SK-N-SH treated with all-trans-retinoic acid at 6 μM for 48 hours (cell line): ENCODE measurements around the gene BMPR1B.

Experiments
- ATAC-seq: fragments of 200-7000 bp; cut with Tn5 transposase; 3 replicates; pipeline ENCODE4 v1.9.1; 2020; ENCODE audit warnings: mild to moderate bottlenecking, moderate library complexity
- ARNTL ChIP-seq: fragments of 450-650 bp; formaldehyde crosslinking; IDR thresholded peaks from 2 replicates; pipeline ENCODE4 v1.5.0; 2020; ENCODE audit warnings: low read depth, mild to moderate bottlenecking, moderate library complexity, borderline replicate concordance
- BACH2 ChIP-seq: fragments of 250-450 bp; sonication (Bioruptor Pico); IDR thresholded peaks from 2 replicates; pipeline ENCODE4 v1.9.0; 2021; ENCODE audit warnings: mild to moderate bottlenecking, borderline replicate concordance
- CSDC2 ChIP-seq: fragments of 250-450 bp; sonication (Bioruptor Pico); IDR thresholded peaks from 2 replicates; pipeline ENCODE4 v1.5.0; 2020; ENCODE audit warnings: mild to moderate bottlenecking, moderate library complexity
- ESRRG ChIP-seq: fragments of 250-450 bp; sonication (Bioruptor Pico); IDR thresholded peaks from 2 replicates; pipeline ENCODE4 v1.6.1; 2021; ENCODE audit warnings: mild to moderate bottlenecking
- GLIS3 ChIP-seq: fragments of 250-450 bp; sonication (Bioruptor Pico); IDR thresholded peaks from 2 replicates; pipeline ENCODE4 v1.5.0; 2020; ENCODE audit warnings: mild to moderate bottlenecking, moderate library complexity
- PPARA ChIP-seq: fragments of 250-450 bp; sonication (Bioruptor Pico); IDR thresholded peaks from 2 replicates; pipeline ENCODE4 v1.5.0; 2020; ENCODE audit warnings: mild to moderate bottlenecking, borderline replicate concordance
- RARB ChIP-seq: fragments of 250-450 bp; sonication (Bioruptor Pico); IDR thresholded peaks from 2 replicates; pipeline ENCODE4 v1.8.0; 2021; ENCODE audit warnings: mild to moderate bottlenecking, moderate library complexity
- TCF4 ChIP-seq: fragments of 250-450 bp; sonication (Bioruptor Pico); IDR thresholded peaks from 2 replicates; pipeline ENCODE4 v1.8.0; 2021; ENCODE audit warnings: mild to moderate bottlenecking, moderate library complexity, borderline replicate concordance
- TOX ChIP-seq: fragments of 250-450 bp; sonication (Bioruptor Pico); IDR thresholded peaks from 2 replicates; pipeline ENCODE4 v1.8.0; 2021; ENCODE audit warnings: mild to moderate bottlenecking, moderate library complexity, borderline replicate concordance
- ZC3H10 ChIP-seq: fragments of 250-450 bp; sonication (Bioruptor Pico); IDR thresholded peaks from 2 replicates; pipeline ENCODE4 v1.5.1; 2021; ENCODE audit warnings: mild to moderate bottlenecking, moderate library complexity
- ZFP3 ChIP-seq: fragments of 250-450 bp; sonication (Bioruptor Pico); IDR thresholded peaks from 2 replicates; pipeline ENCODE4 v1.5.0; 2020; ENCODE audit warnings: mild to moderate bottlenecking, moderate library complexity
- ZNF70 ChIP-seq: fragments of 450-650 bp; formaldehyde crosslinking; IDR thresholded peaks from 2 replicates; pipeline ENCODE4 v1.5.0; 2020; ENCODE audit warnings: mild to moderate bottlenecking, moderate library complexity
- ZNF8 ChIP-seq: fragments of 450-650 bp; formaldehyde crosslinking; IDR thresholded peaks from 2 replicates; pipeline ENCODE4 v1.5.0; 2020; ENCODE audit warnings: mild to moderate bottlenecking, moderate library complexity
- TF ChIP-seq, protein P1 (sequence below): fragments of 250-450 bp; sonication (Bioruptor Pico); IDR thresholded peaks from 2 replicates; pipeline ENCODE4 v1.8.0; 2020; ENCODE audit warnings: mild to moderate bottlenecking, moderate library complexity, borderline replicate concordance
- TF ChIP-seq, protein P2 (sequence below): fragments of 250-450 bp; sonication (Bioruptor Pico); IDR thresholded peaks from 2 replicates; pipeline ENCODE4 v1.5.1; 2021; ENCODE audit warnings: mild to moderate bottlenecking, moderate library complexity
- TF ChIP-seq, protein P3 (sequence below): fragments of 250-450 bp; sonication (Bioruptor Pico); IDR thresholded peaks from 2 replicates; pipeline ENCODE4 v1.5.0; 2020; ENCODE audit warnings: mild to moderate bottlenecking, moderate library complexity
- TF ChIP-seq, protein P4 (sequence below): fragments of 250-450 bp; sonication (Bioruptor Pico); IDR thresholded peaks from 2 replicates; pipeline ENCODE4 v1.5.1; 2020; ENCODE audit warnings: low read depth, mild to moderate bottlenecking, moderate library complexity
- TF ChIP-seq, protein P5 (sequence below): fragments of 250-450 bp; sonication (Bioruptor Pico); IDR thresholded peaks from 2 replicates; pipeline ENCODE4 v1.8.0; 2021; ENCODE audit warnings: low read depth, mild to moderate bottlenecking, moderate library complexity, borderline replicate concordance

BMPR1B gene

DNA sequence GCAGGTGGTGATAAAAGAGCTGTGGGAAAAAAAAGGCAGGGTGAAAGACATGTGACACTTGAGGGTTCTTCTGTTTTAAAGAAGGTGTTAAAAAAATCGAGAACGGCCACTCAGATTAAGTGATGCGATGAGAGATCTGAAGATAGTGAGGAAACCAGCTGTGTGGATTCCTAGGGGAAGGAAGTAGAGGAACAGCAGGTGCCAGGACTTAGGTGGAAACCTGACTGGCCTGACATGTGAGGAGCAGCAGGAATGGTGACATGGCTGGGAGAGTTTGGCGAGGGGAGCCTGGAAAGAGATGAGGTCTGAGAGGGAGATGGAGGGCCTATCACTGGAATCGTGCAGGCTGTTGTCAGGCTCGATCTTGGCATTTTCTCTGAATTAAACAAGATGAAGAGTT is 55.5 kb downstream of the BMPR1B start:
- ATAC-seq: no peak
- TF ChIP-seq BACH2 (CRISPR knock-in tag): no peak
- TF ChIP-seq ZC3H10: no peak
- no peak for TF ChIP-seq ZNF70 (CRISPR knock-in tag)
- TF ChIP-seq, protein P1, sequence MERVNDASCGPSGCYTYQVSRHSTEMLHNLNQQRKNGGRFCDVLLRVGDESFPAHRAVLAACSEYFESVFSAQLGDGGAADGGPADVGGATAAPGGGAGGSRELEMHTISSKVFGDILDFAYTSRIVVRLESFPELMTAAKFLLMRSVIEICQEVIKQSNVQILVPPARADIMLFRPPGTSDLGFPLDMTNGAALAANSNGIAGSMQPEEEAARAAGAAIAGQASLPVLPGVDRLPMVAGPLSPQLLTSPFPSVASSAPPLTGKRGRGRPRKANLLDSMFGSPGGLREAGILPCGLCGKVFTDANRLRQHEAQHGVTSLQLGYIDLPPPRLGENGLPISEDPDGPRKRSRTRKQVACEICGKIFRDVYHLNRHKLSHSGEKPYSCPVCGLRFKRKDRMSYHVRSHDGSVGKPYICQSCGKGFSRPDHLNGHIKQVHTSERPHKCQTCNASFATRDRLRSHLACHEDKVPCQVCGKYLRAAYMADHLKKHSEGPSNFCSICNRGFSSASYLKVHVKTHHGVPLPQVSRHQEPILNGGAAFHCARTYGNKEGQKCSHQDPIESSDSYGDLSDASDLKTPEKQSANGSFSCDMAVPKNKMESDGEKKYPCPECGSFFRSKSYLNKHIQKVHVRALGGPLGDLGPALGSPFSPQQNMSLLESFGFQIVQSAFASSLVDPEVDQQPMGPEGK (CRISPR knock-in tag): no peak
- TF ChIP-seq, protein P2, sequence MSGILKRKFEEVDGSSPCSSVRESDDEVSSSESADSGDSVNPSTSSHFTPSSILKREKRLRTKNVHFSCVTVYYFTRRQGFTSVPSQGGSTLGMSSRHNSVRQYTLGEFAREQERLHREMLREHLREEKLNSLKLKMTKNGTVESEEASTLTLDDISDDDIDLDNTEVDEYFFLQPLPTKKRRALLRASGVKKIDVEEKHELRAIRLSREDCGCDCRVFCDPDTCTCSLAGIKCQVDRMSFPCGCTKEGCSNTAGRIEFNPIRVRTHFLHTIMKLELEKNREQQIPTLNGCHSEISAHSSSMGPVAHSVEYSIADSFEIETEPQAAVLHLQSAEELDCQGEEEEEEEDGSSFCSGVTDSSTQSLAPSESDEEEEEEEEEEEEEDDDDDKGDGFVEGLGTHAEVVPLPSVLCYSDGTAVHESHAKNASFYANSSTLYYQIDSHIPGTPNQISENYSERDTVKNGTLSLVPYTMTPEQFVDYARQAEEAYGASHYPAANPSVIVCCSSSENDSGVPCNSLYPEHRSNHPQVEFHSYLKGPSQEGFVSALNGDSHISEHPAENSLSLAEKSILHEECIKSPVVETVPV (CRISPR knock-in tag): no peak
- TF ChIP-seq, protein P3, sequence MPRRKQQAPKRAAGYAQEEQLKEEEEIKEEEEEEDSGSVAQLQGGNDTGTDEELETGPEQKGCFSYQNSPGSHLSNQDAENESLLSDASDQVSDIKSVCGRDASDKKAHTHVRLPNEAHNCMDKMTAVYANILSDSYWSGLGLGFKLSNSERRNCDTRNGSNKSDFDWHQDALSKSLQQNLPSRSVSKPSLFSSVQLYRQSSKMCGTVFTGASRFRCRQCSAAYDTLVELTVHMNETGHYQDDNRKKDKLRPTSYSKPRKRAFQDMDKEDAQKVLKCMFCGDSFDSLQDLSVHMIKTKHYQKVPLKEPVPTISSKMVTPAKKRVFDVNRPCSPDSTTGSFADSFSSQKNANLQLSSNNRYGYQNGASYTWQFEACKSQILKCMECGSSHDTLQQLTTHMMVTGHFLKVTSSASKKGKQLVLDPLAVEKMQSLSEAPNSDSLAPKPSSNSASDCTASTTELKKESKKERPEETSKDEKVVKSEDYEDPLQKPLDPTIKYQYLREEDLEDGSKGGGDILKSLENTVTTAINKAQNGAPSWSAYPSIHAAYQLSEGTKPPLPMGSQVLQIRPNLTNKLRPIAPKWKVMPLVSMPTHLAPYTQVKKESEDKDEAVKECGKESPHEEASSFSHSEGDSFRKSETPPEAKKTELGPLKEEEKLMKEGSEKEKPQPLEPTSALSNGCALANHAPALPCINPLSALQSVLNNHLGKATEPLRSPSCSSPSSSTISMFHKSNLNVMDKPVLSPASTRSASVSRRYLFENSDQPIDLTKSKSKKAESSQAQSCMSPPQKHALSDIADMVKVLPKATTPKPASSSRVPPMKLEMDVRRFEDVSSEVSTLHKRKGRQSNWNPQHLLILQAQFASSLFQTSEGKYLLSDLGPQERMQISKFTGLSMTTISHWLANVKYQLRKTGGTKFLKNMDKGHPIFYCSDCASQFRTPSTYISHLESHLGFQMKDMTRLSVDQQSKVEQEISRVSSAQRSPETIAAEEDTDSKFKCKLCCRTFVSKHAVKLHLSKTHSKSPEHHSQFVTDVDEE (CRISPR knock-in tag): no peak
- no peak for TF ChIP-seq PPARA
- TF ChIP-seq, protein P4, sequence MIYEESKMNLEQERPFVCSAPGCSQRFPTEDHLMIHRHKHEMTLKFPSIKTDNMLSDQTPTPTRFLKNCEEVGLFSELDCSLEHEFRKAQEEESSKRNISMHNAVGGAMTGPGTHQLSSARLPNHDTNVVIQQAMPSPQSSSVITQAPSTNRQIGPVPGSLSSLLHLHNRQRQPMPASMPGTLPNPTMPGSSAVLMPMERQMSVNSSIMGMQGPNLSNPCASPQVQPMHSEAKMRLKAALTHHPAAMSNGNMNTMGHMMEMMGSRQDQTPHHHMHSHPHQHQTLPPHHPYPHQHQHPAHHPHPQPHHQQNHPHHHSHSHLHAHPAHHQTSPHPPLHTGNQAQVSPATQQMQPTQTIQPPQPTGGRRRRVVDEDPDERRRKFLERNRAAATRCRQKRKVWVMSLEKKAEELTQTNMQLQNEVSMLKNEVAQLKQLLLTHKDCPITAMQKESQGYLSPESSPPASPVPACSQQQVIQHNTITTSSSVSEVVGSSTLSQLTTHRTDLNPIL (CRISPR knock-in tag): no peak
- no peak for TF ChIP-seq GLIS3 (CRISPR knock-in tag)
- TF ChIP-seq ZNF8 (CRISPR knock-in tag): no peak

DNA sequence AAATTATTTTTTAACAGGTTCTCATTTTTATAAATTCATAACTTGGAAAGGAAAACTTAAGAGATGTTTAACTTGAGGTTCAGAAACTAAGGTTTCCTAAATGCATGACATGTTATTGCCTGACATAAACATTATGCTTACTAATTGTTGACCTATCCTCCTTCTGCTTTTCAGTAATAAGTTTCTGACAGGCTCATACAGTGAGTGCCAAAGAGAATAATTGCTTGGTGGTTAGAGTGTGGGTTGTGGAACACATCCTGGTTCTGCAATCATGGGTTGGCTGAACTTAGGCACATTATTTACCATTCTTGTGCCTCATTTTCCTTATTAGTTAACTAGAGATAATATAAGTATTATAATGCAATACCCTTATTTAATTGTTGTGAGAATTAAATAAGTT is 56.5 kb downstream of the BMPR1B start:
- ATAC-seq: no peak
- TF ChIP-seq ZFP3 (CRISPR knock-in tag): no peak
- TF ChIP-seq GLIS3 (CRISPR knock-in tag): no peak

DNA sequence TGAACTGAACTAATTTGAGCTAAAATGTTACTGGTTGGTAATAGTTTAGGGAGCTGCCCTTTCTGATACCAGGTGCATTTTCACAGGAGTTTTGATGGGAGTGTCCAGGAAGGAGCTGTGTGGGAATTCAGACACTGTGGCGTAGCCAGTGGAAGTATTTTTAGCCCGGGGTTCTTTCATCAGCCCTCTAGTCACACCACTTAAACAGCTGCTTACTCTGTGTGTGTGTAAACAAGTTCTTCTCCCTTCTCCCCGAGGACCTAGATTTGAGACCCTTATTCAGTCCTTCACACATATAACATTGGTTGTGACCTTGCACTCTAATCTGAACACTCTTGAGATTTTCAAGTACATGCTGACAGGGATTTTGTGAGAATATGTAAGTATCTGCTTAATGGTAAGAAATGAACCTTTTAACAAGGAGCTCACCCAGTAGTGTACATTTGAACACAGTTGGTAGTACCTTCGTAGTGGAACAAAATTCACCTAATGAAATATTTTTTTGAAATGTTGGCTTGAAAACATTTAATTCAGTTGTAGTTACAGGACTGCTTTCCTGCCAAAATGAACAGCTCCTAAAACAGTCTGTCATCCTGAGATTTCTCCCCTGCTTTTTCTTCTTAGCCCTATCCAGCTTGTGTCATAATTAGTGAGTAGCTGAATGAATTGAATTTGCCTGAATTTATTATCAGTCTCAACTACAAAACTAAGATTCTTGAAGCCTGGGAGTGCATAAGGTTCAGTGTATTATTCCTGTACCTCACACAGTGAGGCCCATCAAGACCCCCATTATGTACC is 61.8 kb downstream of the BMPR1B start:
- no peak for ATAC-seq
- TF ChIP-seq ARNTL (CRISPR knock-in tag) (no peak), ZNF8 (CRISPR knock-in tag) (no peak), TCF4 (CRISPR knock-in tag) (no peak), ESRRG (CRISPR knock-in tag) (no peak), ZFP3 (CRISPR knock-in tag) (no peak), ZC3H10 (no peak), RARB (CRISPR knock-in tag) (no peak), TOX (CRISPR knock-in tag) (no peak), CSDC2 (CRISPR knock-in tag) (no peak)
- TF ChIP-seq, protein P3 (CRISPR knock-in tag): no peak
- TF ChIP-seq, protein P2 (CRISPR knock-in tag): no peak
- TF ChIP-seq, protein P5, sequence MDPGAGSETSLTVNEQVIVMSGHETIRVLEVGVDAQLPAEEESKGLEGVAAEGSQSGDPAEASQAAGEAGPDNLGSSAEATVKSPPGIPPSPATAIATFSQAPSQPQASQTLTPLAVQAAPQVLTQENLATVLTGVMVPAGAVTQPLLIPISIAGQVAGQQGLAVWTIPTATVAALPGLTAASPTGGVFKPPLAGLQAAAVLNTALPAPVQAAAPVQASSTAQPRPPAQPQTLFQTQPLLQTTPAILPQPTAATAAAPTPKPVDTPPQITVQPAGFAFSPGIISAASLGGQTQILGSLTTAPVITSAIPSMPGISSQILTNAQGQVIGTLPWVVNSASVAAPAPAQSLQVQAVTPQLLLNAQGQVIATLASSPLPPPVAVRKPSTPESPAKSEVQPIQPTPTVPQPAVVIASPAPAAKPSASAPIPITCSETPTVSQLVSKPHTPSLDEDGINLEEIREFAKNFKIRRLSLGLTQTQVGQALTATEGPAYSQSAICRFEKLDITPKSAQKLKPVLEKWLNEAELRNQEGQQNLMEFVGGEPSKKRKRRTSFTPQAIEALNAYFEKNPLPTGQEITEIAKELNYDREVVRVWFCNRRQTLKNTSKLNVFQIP (CRISPR knock-in tag): no peak
